GM21381 (cell line): ENCODE results near the gene ZNF428.
"Not testable (repeated sequence)": the region's sequence is repeated elsewhere in the genome, so short reads cannot be mapped to it uniquely, and the experiment has no call there.

Experiments
- ATAC-seq: cut with Tn5 transposase; IDR thresholded peaks from one replicate; pipeline ENCODE4 v1.9.1; 2021; ENCODE audit warnings: mild to moderate bottlenecking, moderate library complexity; ENCODE audit not compliant: unreplicated experiment

ZNF428 gene

GRCh38 chr19:43640424-43640757, 21.0 kb upstream of the ZNF428 start:
- no peak for ATAC-seq

- ATAC-seq = no peak
Measured at GRCh38 chr19:43639519-43640423, 20.3 kb upstream of the ZNF428 start, which contains the start of gene CADM4. TSS of gene CADM4 (minus strand) at chr19:43639850. CDS start at chr19:43639790, 60 bp downstream.

- ATAC-seq = no peak
Measured at GRCh38 chr19:43638995-43639518, 19.6 kb upstream of the ZNF428 start.

- no peak for ATAC-seq
Measured at GRCh38 chr19:43638214-43638994, 19.0 kb upstream of the ZNF428 start.

- ATAC-seq = no peak
Measured at GRCh38 chr19:43636121-43636683, 16.8 kb upstream of the ZNF428 start.

- not testable (repeated sequence) for ATAC-seq
Measured at GRCh38 chr19:43635561-43635940, 16.1 kb upstream of the ZNF428 start.

- no peak for ATAC-seq
Measured at GRCh38 chr19:43634872-43635560, 15.6 kb upstream of the ZNF428 start.

GRCh38 chr19:43634506-43634871, 15.1 kb upstream of the ZNF428 start:
- ATAC-seq = no peak

GRCh38 chr19:43634068-43634467, 14.6 kb upstream of the ZNF428 start:
- no peak for ATAC-seq

- no peak for ATAC-seq
Measured at GRCh38 chr19:43633520-43633919, 14.1 kb upstream of the ZNF428 start.

GRCh38 chr19:43631491-43631890, 12.1 kb upstream of the ZNF428 start:
- no peak for ATAC-seq

- no peak for ATAC-seq
Measured at GRCh38 chr19:43628646-43629326, 9.4 kb upstream of the ZNF428 start.

- no peak for ATAC-seq
Measured at GRCh38 chr19:43626838-43627237, 7.4 kb upstream of the ZNF428 start.

- ATAC-seq = no peak
Measured at GRCh38 chr19:43625918-43626579, 6.6 kb upstream of the ZNF428 start.

- ATAC-seq = no peak
Measured at GRCh38 chr19:43624933-43625332, 5.5 kb upstream of the ZNF428 start.

GRCh38 chr19:43623889-43624670, 4.7 kb upstream of the ZNF428 start:
- no peak for ATAC-seq

GRCh38 chr19:43622956-43623355, 3.5 kb upstream of the ZNF428 start:
- no peak for ATAC-seq

- no peak for ATAC-seq
Measured at GRCh38 chr19:43622070-43622469, 2.6 kb upstream of the ZNF428 start.
